PC-9 (cell line): Measurements from ENCODE around the gene RNF151.

Experiments used
- CTCF ChIP-seq: fragments of 200-600 bp; sonication (generic); conservative IDR thresholded peaks from 2 replicates; pipeline ENCODE4 v1.6.1; 2017; ENCODE audit warnings: mixed run types, antibody characterized with exemption, mild to moderate bottlenecking, moderate library complexity
- EZH2 ChIP-seq: fragments of 200-600 bp; sonication (generic); IDR thresholded peaks from 2 replicates; pipeline ENCODE4 v1.8.0; 2017; ENCODE audit warnings: antibody characterized with exemption, low read depth

- TF ChIP-seq CTCF (no peak), EZH2 (no peak)
These were observed 10.6 kb downstream of the RNF151 start for GRCh38 chr16:1976951-1977874.
